Cardiac septum (tissue), 1 donor: ENCODE results near the gene CD3D. TPM values are rescaled to one million over a fixed set of nuclear protein-coding genes. Genes with fewer than 3 reads are reported as not detected.
"Not testable (repeated sequence)": the region's sequence is repeated elsewhere in the genome, so short reads cannot be mapped to it uniquely, and the experiment has no call there.

Experiments used
- DNase-seq: peaks from one replicate; pipeline ENCODE4 v3.0.0-alpha.2; 2020; ENCODE audit warnings: low spot score
- intact Hi-C: fragments of 100-400 bp; cut with DNase I; formaldehyde crosslinking; loops from one replicate; pipeline ENCODE4 v1.14.0; 2022
- total RNA-seq: library from RNA; stranded (reverse); fragmentation: NEBNext Ultra II Directional; extraction: Animal tissue kit (Norgen Biotek cat#: 25700); gene quantifications from one replicate; pipeline ENCODE4 v1.2.1, GENCODE V29; 2021
- donor health status: DM: no; HTN: no; CAD: no.

The CD3D gene
- total RNA-seq, 1 donor from 2014 or later, result 0.62 TPM

DNA sequence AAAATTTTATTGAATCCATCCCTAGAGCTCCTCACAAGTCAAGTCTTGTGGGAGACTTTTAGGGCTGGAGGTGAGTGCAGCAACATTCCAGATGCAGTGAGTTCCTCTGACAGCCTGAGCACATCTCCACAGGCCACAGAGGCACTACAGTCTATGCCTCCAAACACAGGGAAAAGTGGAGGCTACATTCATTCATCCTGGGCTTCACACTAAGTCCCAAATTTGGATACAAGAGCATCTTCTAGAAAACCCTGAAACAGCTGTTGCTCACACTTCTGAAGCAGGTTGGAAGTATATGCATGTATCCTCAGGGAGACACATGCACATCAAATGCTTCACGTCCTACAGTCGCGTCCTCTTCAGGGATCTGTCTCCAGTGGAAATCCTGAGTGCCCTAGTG is 1.2 kb downstream of the CD3D start:
- intact Hi-C loops, result no loop called here
- DNase-seq, result no peak

DNA sequence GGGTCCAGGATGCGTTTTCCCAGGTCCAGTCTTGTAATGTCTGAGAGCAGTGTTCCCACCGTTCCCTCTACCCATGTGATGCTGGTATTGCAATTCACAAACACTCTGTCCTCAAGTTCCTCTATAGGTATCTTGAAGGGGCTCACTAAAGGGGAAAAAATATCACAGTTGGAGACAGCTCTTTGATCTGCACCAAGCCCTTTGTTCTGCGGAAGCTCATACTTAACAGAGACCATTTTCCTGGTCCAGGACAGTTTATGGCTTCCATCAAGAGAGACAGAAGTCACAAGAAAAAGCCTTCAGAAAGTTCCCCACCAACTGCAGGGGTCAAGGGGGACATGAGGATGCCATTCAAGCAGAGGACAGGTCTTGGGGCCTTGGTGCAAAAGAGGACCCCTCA is 2.1 kb downstream of the CD3D start:
- intact Hi-C loops, result no loop called here
- DNase-seq, result no peak

DNA sequence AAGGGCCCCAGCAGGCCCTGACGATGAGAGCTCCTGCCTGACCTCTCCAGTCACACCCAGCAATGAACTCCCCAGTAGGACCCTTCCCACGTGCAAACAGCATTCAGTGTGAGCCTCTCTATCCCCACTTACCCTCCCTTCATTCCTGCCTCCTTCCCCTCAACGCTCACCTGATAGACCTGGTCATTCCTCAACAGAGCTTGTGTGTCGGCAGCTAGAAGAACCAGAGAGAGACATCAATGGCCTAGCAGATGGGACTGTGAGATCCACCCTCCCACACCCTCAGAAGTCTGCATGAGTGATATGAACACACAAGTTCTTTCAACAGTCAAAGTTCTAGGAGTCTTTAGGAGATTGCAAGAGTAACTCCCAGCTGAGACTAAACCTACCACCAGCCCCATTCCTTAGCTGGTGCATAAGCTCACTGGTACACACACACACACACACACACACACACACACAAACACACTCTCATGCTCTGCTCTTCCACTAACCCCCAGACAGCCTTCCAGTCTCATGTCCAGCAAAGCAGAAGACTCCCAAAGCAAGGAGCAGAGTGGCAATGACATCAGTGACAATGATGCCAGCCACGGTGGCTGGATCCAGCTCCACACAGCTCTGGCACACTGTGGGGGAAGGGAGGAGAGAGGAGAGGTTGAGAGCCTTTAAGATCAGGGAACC is 3.1 kb downstream of the CD3D start:
- intact Hi-C loops, result no loop called here
- no peak for DNase-seq

DNA sequence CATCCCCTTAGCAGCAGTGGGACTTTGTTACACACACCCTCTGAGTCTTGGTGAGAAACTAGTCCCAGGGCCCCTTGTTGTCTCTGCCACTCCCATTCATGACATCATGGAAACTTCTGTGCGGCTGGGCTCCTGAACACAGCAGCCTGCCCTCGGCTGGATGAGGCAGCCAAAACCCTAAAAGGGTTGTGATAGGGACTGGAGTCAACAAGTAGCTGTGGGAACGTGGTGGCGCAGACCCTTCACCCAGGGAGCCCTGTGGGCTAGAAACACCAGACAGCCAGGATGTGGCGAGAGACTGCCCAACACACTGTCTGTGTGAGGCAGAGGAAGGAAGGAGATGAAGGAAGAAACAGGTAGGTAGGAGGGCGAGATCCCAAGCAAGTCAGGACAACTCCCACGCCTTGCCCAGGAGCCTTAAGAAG is 3.9 kb downstream of the CD3D start:
- DNase-seq, result no peak
- intact Hi-C loops, result no loop called here

DNA sequence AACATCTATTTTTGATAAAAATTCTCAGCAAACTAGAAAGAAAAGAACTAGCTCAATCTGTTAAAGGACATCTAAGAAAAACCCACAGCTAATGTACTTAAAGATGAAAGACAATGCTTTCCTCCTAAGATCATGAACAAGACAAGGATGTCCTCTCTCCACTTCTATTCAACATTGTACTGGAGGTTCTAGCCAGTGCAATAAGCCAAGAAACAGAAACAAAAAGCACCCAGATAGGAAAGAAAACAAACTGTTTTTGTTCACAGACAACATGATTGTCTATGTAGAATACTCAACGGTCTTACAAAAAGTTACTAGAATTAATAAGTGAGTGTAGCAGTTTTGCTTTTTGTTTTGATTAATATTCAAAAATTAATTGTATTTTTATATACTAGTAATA is 7.8 kb downstream of the CD3D start:
- intact Hi-C loops, result no loop called here
- DNase-seq, result no peak

DNA sequence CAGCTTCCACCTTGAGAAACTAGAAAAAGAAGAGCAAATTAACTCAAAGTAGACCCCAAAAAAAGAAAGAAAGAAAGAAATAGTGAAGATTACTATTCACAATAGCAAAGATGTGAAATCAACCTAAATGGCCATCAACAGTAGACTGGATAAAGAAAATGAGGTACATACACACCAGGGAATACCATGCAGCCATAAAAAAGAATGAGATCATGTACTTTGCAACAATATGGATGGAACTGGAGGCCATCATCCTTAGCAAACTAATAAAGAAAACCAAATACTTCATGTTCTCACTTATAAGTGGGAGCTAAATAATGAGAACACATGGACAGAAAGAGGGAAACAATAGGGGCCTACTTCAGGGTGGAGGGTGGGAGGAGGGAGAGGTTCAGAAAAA is 13.8 kb downstream of the CD3D start:
- intact Hi-C loops, result no loop called here
- no peak for DNase-seq

DNA sequence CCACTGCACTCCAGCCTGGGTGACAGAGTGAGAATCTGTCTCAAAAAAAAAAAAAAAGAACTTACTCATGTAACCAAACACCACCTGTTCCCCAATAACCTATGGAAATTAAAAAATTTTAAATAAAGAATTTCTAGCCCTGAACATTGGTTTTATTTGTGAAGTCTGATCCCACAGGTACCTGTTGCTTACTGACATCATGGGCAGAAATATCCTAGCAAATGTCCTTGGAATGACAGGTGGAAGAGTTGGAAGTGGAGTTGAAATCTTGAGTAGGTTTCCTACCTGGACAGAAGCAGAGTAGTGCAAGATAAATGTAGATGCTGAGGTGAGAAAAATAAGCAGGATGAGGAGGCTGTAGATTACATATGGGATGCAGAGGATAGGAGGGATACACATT is 17.2 kb downstream of the CD3D start:
- no peak for DNase-seq
- intact Hi-C loops, result no loop called here

DNA sequence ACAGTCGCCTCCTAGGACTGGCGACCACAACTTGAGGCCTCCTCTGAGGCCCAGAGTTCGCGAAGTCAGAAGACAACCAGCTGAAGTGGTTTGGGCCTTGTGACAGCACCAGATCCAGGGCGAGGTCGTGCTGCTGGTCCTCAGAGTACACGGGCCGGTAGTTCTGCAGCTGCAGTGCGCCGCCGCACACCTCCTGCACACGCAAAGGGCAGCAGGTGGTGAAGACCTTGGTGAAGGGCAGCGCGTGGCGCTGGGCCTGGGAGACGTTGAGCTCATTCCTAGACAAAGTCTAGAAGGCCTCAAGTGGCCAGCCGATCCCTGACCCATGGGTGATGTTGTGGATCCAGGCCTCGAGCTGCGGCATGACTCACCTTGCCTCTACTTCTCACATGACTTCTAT is 19.8 kb downstream of the CD3D start:
- intact Hi-C loops, result no loop called here
- DNase-seq, result no peak

DNA sequence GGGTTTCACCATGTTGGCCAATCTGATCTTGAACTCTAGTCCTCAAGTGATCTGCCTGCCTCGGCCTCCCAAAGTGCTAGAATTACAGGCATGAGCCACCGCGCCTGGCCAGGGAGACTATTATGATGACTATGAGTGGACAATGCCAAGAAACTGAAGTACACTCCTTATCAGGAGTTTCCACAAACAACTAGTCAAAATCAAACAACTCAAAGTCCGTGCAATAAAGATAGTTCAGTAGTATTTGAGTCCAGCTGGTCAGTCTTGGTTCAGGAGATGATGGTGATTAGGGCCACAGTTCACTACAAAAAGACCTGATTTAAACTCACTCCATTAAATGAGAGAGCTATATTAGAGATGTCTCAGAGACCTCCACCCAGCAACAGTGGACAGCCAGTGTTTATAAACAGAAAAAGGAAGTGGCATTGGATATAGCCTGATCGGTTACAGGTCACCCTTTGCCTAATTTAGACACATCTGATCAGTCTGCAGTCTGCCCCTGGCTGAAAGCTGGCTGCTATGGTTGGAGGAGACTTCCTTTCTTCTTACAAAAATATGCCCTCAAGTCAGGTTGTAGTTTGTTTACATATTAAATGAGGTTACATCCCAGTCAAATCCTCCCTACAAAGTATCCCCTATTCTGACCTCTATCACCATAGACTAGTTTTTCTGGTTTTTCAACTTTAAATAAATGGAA is 21.0 kb downstream of the CD3D start:
- intact Hi-C loops, result no loop called here
- DNase-seq, result no peak

DNA sequence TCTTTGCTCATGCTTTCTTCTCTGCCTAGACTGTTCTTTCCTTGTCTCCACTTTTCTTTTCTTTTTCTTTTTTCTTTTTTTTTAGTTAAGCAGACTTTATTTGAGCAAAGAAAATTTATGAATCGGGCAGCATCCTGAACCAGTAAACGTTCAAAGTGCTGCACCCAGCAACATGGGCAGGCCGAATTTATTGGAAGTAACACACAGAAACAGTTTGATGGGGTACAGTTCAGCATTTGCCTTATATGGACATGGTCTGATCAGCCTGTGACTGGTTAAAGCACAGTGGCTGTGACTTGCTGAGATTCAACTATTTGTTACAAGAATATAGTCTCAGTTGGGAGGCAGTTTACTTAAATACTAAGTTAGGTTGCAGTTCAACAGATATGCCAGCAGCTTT is 22.0 kb downstream of the CD3D start:
- intact Hi-C loops, result no loop called here
- DNase-seq, result no peak

DNA sequence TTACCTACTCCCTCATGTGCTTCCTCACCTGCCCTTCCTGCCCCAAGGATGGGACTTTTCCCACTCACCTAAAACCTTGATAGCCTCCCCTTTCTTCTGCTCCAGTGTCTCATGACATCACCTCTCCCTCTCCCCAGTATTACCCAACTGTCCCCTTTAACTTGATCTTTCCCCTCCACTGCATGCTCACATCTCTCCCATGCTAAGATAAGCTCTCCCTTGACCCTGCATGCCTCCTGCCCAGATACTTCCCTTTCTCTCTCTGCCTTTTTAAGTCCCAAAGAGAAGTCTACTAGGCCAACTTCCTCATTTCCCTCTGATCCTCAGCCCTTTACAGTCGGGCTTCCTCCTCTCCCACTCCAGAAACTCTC is 23.2 kb downstream of the CD3D start:
- intact Hi-C loops, result no loop called here
- no peak for DNase-seq

DNA sequence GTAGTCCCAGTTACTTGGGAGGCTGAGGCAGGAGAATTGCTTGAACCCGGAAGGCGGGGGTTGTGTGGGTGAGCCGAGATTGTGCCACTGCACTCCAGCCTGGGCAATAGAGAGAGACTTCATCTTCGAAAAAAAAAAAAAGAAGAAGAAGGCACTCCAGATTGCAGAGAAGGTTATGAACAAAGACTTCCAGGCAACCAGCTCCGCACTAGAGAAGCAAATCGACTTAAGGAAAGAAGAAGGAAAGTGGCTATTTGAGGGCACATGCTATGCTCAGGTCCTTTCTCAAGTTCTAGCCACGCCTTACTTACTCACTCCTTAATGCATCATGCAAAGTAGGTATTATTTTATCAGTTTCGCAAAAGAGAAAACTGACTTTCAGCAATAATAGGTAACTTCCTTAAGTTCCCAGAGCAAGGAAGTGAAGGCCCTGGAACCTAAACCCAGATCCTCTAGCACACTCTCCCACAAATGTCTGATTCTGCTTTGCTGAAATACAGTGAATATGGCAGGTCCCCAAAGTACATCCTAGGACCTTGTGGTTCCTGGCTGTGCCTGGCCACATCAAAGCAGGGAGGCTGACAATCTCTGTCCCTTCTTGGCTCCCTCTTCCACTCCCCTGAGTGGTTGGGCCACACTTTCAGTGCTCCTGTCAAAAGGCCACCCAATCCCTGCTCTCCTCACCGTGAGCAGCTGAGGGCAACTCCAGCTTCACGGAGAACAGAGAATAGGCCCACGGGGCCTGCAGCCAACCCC is 23.7 kb downstream of the CD3D start:
- intact Hi-C loops, result no loop called here
- no peak for DNase-seq

DNA sequence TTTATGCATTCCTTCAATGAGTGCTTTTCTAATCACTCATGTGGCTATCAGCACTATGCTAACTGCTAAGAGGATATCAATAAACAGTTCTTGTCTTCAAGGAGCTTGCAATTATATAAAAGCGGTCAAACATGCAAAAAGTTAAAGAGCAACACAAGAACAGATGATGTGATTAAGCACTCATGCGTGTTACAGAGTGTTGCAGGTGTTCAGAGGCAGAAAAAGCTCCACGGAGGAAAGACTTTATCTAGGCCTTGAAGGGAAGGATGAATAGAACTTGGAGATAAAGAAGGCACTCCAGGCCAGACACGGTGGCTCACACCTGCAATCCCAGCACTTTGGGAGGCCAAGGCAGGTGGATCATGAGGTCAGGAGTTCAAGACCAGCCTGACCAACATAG is 24.4 kb downstream of the CD3D start:
- DNase-seq, result no peak
- intact Hi-C loops, result no loop called here

DNA sequence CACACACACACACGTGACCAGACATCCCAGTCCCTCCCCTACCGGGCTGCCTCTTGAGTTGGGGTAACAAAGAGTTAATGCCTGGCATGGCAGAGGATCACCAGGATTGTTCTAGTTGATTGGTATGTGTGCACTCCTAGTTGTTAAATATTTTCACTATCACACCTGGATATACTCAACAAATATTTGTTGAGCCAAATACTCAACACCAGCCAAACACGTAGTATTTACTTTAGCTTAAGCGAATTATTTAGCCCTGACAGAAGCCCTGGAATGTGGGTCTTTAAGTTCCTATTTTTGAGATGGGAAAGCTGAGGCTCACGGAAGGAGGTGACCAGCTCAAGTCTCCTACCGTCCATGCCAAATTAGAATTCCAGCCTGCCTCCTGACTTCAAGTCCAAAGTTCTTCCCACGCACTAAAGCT is 27.5 kb downstream of the CD3D start:
- no peak for DNase-seq
- intact Hi-C loops, result no loop called here

DNA sequence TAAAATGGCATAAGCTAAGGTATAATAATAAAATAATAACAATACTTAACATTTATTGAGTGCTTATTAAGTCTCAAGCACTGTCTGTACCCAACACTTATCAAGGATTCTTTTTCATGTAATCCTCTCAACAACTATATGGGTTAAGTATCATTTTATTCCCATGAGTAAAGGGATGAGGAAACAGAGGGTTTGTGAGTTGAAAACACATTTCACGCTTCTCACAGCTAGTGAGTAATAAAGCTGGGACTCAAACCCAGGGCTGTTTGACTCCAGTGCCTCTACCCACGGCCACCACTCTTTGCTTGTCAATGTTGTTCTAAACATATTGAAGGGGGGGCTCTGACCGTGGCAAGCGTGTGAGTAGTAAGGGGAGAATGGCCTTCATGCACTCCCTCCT is 29.3 kb downstream of the CD3D start:
- intact Hi-C loops, result no loop called here
- no peak for DNase-seq

DNA sequence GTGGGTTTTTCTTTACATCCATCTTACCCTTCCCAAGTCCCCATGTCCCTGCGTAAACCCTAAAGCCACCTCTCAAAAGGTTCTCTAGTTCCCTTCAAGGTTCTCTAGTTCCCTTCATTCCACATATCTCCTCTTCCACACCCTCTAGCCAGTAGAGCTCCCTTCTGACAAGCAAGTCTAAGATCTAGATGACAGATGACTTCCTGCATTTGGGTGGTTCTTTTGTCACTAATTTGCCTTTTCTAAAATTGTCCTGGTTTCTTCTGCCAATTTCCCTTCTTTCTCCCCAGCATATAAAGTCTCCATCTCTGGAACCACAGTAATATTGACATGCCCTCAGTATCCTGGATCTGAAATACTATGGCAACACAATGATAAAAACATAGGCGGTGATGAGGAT is 30.2 kb downstream of the CD3D start:
- intact Hi-C loops, result no loop called here
- DNase-seq, result no peak

DNA sequence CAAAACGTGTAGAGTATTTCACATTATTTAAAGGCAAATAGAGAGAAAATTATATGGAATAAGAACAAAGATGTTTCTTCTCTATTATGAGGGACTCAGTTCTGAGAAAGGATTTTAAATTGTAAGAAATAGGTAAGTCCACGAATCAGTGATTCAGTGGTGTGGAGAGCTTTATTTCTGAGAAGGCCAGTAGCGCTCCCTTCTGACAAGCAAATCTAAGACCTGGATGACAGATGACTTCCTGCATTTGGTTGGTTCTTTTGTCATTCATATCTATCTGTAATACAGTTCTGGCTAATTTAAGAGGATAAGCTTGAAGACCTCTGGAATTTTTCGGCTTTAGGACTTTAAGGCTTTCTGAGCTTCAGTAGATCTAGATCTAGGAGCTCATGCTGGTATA is 31.0 kb downstream of the CD3D start:
- DNase-seq, result no peak
- intact Hi-C loops, result no loop called here

DNA sequence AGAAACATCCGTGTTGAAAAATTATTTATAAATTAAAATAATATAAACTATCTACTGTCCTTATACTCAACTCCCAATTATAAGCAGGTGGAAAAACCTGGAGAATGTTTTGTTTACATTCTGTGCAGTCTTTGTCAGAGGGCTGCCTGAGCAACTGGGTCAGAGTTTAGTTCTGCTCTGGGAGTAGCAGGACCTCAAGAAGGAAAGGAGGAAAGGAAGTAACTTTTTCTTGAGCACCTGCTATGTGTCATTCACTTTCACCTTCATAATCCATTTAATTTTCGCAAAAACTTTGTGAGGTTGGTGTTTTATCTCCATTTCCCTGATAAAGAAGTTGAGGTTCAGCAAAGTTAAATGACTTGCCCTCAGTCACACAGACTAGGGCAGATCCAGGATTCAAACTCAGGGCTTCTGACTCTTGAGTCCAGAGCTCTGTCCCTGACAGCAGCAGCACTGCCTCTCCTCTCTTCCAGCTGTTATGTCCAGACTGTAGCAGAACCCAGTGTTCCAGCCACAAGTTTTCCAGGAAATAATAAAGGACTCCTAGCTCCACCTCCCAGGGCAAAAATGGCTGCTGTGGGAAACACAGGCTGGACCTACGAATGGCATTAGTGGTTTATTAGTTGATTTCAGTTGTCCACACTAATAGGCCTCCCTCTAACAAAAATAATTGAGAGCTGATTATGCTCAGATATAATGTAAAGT is 31.6 kb downstream of the CD3D start:
- intact Hi-C loops, result no loop called here

DNA sequence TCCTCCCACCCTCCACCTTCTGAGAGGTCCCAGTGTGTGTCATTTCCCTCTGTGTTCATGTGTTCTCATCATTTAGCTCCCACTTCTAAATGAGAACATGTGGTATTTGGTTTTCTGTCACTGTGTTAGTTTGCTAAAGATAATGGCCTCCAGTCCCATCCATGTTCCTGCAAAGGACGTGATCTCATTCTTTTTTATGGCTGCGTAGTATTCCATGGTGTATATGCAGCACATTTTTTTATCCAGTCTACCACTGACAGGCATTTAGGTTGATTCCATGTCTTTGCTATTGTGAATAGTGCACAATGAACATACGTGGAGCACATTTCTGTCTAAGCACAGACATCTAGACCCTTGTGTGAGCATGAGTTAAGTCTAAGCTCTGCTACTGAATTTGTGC is 32.2 kb downstream of the CD3D start:
- DNase-seq, result no peak
- intact Hi-C loops, result no loop called here

More for the DNA sequence above, 31.6 kb downstream of the CD3D start:
- no peak for DNase-seq

DNA sequence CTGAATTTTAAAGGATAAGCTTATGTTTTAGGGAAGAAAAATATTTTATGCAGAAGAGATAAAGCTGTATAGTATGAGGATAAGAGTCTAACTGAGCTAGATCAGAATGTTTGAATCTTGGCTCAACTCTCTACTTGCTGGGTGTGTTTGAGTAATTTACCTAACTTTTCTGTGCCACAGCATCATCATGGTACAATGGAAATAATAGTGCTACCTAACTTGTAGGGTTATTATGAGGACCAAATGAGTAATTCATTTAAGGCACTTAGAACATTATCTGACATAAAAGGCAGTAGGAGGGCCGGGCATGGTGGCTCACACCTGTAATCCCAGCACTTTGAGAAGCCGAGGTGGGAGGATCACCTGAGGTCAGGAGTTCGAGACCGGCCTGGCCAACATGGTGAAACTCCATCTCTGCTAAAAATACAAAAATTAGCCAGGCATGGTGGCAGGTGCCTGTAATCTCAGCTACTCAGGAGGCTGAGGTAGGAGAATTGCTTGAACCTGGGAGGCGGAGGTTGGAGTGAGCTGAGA is 33.4 kb downstream of the CD3D start:
- intact Hi-C loops, DNase-seq: not testable (repeated sequence)
